Measurements from ENCODE around the gene KCNJ3.

Gene KCNJ3

DNA sequence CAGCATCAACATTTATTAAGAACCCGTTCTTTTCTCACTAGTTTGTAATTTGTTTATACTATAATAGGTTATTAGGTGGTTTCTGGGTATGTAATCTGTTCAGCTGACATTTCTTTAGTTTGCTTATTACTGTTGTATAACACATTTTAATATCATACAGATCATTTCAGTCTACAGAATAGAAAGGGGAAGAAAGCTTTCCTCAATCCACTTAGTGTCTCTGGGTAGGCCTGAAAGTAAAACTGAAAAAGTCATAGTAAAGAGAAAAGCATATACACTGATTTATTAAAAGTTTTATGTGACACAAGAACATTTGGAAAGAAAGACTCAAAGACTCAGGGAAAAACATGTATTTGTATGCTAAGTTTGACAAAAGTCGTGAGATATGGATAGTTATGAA lies 16.8 kb upstream of the KCNJ3 start:
- no peak overlapping the region for H3K4me3 ChIP-seq
- H3K27ac ChIP-seq = no peak overlapping the region
- TF ChIP-seq, protein P1, sequence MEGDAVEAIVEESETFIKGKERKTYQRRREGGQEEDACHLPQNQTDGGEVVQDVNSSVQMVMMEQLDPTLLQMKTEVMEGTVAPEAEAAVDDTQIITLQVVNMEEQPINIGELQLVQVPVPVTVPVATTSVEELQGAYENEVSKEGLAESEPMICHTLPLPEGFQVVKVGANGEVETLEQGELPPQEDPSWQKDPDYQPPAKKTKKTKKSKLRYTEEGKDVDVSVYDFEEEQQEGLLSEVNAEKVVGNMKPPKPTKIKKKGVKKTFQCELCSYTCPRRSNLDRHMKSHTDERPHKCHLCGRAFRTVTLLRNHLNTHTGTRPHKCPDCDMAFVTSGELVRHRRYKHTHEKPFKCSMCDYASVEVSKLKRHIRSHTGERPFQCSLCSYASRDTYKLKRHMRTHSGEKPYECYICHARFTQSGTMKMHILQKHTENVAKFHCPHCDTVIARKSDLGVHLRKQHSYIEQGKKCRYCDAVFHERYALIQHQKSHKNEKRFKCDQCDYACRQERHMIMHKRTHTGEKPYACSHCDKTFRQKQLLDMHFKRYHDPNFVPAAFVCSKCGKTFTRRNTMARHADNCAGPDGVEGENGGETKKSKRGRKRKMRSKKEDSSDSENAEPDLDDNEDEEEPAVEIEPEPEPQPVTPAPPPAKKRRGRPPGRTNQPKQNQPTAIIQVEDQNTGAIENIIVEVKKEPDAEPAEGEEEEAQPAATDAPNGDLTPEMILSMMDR (IDR thresholded peaks at IDR 0.05) = no peak
- no peak for DNase-seq (ENCODE audit: low spot score)

DNA sequence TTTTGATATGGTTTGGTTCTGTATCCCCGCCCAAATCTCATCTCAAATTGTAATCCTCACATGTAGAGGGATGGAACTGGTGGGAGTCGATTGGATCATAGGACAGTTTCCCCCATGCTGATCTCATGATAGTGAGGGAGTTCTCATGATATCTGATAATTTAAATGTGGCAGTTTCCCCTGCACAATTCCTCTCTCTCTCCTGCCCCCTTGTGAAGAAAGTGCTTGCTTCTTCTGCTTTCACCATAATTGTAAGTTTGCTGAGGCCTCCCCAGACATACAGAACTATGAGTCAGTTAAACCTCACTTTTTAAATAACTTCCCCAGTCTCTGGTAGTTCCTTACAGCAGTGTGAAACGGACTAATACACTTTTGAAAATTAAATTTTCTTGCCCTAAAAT lies 12.3 kb upstream of the KCNJ3 start:
- no peak overlapping the region for H3K4me3 ChIP-seq
- TF ChIP-seq, protein P1 (IDR thresholded peaks at IDR 0.05) = no peak
- no peak overlapping the region for H3K27ac ChIP-seq
- DNase-seq (ENCODE audit: low spot score) = no peak

DNA sequence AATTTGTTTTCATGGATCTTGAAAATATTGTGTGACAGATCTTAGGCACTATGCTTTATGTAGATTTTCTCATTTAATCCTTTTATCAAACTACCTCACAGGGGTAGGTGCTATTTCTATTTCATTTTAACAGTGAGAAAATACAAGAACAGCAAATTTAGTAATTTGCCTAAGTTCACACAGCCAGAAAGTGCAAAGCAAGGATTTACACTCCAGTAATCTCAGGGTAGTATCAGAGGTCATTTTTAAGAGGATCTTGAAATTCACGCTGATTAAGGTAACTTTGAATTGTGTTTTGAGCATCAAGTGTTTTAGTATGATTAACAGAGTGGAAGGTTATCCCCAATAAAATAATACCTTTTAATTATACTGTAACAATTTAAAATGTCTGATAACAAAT lies 10.1 kb upstream of the KCNJ3 start:
- TF ChIP-seq, protein P1 (IDR thresholded peaks at IDR 0.05) = no peak
- no peak for DNase-seq (ENCODE audit: low spot score)
- no peak overlapping the region for H3K27ac ChIP-seq
- no peak overlapping the region for H3K4me3 ChIP-seq

DNA sequence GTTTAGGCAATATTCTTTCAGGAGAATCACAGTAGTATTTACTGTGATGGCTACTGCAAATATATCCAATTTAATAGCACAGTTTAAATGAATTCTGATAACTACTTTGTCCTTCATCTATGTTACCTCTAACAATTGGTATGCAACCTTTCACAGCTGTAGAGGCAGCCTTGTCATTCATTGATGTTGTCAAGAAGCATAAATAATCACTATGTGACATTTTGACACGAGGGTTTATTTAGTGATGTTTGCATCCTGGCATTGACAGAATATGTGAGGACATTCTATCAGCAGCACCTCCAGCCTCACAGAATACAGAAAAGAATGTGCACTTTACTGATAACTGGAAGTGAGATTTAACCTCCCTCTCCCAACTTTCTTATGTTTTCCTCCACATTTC lies 9.3 kb upstream of the KCNJ3 start:
- Histone ChIP-seq H3K4me3 (no peak overlapping the region), H3K27ac (no peak overlapping the region)
- no peak for DNase-seq (ENCODE audit: low spot score)
- TF ChIP-seq, protein P1 (IDR thresholded peaks at IDR 0.05) = no peak

DNA sequence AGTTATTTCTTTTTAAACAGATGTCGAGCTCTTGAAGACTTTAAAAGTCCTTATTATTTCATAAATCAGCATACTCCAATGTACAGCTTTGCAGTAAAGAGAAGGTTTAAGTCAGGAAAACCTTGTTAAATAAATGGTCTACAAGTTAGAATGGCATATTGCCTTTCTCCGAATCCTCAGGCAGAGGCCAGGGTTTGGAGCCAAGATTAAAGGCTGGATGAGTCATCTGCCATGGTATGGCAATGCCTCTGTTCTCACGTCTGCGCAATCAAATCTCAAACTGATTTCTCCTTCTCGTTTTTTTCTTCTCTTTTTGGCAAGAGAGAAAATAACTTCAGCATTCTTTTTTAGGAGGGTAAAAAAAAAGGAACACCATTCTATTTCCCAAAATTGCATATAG lies 5.6 kb upstream of the KCNJ3 start:
- Histone ChIP-seq H3K27ac (peak overlapping the region in 1 of 2 donors; percentile 48), H3K4me3 (no peak overlapping the region)
- TF ChIP-seq, protein P1 (IDR thresholded peaks at IDR 0.05) = no peak
- no peak for DNase-seq (ENCODE audit: low spot score)

DNA sequence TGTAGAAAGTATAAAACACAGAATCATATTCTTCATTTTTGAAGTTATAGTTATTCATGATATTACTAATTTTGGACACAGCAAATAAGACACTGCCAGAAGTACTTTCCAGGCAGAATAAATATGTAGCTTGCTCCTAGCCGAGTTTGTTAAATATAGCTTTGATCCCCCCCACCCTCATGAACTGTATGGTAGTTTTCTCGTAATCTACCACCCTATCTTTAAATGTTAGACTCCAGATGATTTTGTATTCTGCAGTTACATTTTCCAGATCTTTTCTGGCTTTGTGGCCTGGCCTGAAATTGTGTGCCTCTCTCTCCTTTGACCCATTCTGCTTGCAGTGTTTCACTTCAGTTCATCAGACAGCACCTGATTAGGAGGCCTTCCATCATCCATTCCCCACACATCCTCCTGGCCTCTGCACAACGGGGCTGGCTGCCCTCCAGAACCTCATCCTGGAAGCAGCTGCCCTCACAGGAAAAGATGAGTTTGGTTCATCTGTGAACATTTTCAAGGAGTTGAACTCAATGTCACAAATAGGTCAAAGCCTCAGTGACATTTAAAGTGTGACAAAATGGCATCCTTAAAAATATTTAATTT lies 4.7 kb upstream of the KCNJ3 start:
- TF ChIP-seq, protein P1 (IDR thresholded peaks at IDR 0.05) = no peak
- DNase-seq (ENCODE audit: low spot score) = no peak
- H3K27ac ChIP-seq = peak overlapping the region; percentile 26 to 48

DNA sequence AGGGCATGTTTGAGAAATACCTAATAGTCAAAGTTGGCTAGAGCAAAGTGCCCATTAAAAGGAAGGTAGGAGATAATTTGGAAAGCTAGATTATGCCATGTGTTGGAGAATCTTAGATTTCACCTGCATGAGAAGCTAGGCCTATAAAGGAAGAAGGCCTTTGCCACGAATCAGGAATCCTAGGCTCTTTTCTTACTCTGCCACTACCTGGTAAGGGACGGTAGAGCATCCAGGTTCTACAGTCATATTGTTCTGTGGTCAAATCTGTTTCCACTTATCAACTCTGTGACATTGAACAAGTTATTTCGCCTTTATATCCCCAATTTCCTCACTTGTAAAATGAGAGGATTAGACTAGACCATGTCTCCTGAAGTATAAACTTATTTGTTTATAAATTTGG lies 3.6 kb upstream of the KCNJ3 start:
- no peak for DNase-seq (ENCODE audit: low spot score)
- Histone ChIP-seq H3K27ac (no peak overlapping the region), H3K4me3 (no peak overlapping the region)
- TF ChIP-seq, protein P1 (IDR thresholded peaks at IDR 0.05) = no peak

More for the DNA sequence above, 4.7 kb upstream of the KCNJ3 start:
- H3K4me3 ChIP-seq = no peak overlapping the region

Data from coronary artery (tissue), 2 donors.